Hepatic stellate cell (primary cell): ENCODE measurements around the gene SYCN.
"Not testable (repeated sequence)": the region's sequence is repeated elsewhere in the genome, so short reads cannot be mapped to it uniquely, and the experiment has no call there.

Source experiments
- DNase-seq: peaks from one replicate; pipeline ENCODE4 v3.0.0; 2011; ENCODE audit warnings: low spot score

The SYCN gene

GRCh38 chr19:39224910-39225309, 20.8 kb upstream of the SYCN start:
- no peak for DNase-seq

DNA sequence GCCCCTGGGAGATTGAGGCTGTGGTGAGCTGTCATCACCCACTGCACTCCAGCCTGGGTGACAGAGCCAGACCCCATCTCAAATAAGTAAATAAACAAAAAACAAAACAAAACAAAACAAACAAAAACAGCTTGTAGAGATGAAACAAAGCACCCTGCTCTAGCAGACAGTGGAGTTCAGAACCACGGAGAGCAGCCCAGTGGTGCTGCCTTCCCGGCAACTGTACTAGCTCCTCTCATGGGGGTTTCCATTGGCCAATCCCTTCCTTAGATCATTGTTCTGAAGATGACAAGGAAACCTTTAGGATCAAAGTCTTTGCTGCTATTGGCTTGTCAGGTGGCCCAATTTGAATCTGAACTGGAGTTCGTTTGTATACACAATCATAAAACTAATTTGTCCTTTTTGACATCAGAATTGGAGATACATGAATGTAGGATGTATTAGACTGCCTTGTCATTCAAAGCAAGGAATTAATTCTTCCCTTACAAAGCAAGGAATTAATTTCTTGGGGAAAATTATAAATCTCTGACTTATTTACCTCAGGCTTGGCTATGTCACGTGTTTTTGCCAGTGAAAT, 19.7 kb upstream of the SYCN start:
- no peak for DNase-seq

- DNase-seq = not testable (repeated sequence)
Observed at GRCh38 chr19:39219108-39219507, 15.0 kb upstream of the SYCN start.

GRCh38 chr19:39218230-39219007, 14.4 kb upstream of the SYCN start:
- DNase-seq = no peak

GRCh38 chr19:39217094-39217493, 13.0 kb upstream of the SYCN start:
- DNase-seq = no peak

DNA sequence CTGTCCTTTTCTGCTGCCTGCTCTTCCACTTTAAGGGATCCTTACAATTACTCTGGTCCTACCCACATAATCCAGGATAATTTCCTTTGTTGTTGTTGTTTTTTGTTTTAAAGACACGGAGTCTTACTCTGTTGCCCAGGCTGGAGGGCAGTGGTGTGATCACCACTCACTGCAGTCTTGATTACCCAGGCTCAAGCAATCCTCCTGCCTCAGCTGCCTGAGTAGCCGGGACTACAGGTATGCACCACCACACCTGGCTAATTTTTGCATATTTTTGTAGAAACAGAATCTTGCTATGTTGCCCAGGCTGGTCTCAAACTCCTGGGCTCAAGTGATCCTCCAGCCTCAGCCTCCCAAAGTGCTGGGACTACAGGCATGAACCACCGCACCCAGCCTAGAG, 11.3 kb upstream of the SYCN start:
- DNase-seq = not testable (repeated sequence)

DNA sequence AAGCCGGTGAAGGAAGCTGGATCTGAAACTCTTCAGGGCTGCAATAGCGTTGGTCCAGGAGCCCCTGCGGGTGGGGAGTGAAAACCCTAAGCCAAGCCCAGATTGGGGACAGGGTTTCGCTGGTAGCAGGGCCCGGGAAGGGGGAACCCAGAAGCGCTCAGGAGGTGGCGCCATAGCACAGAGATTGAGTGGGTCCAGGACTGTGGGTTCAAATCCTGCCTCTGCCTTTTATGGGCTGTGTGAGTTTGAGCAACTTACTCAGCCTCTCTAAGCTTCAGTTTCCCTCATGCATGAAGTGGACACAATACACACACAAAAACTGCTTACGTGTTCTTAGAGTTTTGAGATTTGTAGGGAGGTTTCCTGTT, 8.3 kb upstream of the SYCN start:
- DNase-seq = no peak

DNA sequence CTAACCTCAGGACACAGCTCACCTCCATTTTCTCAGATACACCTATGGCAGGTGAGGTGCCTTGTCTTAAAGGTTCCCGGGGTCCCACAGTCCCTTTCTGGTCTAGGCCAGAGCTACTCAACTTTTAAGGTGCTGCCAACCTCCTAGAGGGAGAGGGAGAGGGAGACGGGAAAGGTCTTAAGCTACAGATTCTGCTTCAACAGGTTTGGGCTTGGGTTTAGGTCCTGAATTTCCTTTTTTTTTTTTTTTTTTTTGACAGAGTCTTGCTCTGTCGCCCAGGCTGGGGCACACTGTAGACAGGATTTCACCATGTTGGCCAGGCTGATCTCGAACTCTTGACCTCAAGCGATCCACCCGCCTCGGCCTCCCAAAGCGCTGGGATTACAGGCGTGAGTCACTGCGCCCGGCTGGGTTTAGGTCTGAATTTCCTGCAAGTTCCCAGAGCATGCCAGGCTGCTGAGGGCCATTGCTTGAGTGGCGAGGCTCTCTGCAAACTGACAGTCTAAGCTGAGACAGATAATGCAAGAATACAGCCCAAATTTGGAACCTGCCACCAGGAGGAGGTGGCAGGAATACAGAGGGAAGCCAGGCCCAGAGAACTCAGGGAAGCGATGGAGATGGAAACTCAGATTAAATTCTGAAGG, 7.8 kb upstream of the SYCN start:
- no peak for DNase-seq

GRCh38 chr19:39209196-39209595, 5.1 kb upstream of the SYCN start:
- no peak for DNase-seq

GRCh38 chr19:39208175-39208795, 4.2 kb upstream of the SYCN start:
- no peak for DNase-seq

- no peak for DNase-seq
Observed at GRCh38 chr19:39207293-39207836, 3.3 kb upstream of the SYCN start.

DNA sequence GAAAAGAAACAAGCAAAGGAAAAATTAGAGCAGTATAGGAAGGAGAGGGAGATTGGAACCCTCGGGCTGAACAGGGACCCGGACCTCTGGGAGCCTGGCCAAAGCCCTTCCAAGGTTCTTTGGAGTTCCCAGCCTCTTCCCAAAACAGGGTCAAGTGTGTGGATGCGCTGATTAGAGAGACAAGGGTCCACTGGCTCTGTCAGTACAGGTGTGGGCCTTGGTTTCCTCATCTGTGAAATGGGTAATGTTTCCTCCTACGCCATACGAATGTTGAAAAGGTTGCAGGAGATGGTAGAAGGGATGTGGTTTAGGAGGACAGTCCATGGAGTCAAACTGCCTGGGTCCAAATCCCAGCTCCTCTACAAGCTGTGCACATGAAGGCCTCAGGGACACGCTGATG, 2.1 kb upstream of the SYCN start:
- no peak for DNase-seq

GRCh38 chr19:39205449-39205764, 1.3 kb upstream of the SYCN start:
- DNase-seq = no peak

DNA sequence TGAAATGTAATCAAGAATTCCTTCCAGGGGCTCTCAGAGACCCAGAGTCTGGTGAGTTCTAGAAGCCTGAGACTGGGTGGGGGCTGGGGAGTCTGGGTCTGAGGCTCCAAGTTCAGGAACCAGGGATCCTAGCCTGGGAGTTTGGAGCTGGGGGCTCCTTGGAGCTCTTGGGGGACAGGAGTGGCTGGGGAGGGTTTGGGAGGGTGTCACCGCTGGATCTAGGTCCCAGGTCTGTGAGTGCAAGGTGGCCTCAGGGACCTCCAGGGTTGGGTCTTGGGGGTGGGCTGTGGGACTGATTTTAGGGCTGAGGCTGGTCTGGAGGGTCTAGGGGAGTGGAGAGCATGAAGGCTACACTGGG, 1.1 kb downstream of the SYCN start:
- no peak for DNase-seq

GRCh38 chr19:39200803-39201115, 3.3 kb downstream of the SYCN start:
- DNase-seq = no peak

DNA sequence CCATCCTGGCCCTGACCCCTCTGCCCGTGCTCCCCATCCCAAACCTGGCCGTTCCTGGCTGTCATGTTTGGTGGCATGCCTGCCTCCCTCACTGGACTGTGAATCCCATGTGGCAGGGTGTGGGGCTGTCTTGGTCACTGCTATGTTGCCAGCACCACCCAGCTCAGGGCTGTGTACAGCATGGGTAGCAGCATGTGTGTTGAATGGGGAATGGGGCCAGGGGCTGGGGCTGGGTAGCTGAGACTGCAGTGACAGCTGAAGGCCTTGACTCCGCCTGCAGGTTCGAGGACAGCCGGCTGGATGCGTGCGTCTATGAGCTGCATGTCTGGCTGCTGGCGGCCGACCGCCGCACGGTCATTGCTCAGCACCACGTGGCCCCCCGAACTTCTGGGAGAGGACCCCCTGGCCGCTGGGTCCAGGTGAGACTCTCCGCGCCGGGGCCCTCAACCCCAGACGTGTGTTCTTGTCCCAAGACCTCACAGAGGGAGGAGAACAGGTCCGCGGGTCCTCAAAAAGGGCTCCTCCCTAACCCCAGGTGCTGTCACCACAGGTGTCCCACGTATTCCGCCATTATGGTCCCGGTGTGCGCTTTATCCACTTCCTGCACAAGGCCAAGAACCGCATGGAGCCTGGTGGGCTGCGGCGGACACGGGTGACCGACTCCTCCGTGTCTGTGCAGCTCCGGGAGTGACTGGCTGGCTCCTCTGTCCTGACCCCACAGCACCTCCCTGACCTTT, 3.8 kb downstream of the SYCN start:
- DNase-seq = no peak

DNA sequence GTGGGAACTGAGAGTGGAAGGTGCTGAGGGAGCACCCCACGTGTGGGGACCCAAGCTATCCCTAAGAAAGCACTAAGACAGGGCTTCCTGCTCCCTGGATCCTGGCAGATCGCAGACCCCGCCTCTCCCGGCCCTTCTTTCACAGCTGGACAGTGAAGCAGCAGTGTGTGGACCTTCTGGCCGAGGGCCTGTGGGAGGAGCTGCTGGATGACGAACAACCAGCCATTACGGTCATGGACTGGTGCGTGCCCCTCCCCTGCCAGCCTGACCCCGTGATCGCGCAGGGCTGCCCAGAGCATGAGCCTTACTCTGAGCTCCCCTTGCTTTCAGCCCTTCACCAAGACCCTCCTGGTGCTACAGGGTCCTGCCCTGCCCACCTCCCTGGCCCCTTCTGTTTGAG, 5.0 kb downstream of the SYCN start:
- peak; percentile 62 for DNase-seq

DNA sequence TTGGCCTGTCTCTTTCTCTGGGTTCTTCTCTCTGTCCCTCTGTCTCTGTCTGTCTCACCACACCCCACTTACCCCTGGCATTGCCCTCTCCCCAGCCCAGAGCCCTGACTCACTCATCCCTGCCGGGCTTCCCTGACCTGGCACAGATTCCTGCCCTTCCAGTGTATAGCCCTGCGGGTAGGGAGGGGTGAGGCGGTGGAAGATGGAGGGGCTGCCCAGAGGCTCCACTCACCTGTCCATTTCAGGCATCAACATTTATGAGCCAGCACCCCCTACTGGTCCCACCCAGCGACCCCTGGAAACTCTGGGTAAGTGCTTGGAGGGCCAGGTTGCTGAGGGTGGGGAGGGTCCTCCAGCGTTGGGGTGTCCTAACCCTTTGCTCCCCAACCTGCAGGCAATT, 6.3 kb downstream of the SYCN start:
- DNase-seq = no peak

DNA sequence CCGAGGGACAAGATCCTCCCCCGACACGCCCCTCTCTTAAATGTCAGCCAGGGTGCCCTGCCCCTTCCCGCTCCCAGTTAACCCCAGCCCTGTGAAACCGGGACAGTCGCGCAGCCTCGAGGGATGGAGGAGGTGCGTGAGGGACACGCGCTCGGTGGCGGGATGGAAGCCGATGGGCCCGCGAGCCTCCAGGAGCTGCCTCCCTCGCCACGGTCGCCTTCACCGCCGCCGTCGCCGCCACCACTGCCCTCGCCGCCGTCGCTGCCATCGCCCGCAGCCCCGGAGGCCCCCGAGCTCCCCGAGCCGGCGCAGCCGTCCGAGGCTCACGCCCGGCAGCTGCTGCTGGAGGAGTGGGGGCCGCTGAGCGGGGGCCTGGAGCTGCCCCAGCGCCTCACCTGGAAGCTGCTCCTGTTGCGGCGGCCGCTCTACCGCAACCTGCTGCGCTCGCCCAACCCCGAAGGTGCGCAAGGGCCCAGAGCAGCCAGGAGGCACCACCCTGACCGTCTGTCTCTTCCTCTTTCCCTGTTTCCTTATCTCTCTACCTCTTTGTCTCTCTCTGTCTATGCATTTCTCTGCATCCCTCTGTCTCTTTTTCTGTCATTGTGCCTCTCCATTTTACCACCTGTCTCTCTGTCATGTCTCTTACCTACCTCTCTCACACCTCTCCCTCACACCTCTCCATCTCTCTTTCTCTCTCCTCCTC, 7.1 kb downstream of the SYCN start, which contains the start of gene NCCRP1:
TSS of gene NCCRP1 (plus strand) at position 105 of the 703 bp plus-strand sequence. CDS start at position 124, 19 bp downstream.
- no peak for DNase-seq

DNA sequence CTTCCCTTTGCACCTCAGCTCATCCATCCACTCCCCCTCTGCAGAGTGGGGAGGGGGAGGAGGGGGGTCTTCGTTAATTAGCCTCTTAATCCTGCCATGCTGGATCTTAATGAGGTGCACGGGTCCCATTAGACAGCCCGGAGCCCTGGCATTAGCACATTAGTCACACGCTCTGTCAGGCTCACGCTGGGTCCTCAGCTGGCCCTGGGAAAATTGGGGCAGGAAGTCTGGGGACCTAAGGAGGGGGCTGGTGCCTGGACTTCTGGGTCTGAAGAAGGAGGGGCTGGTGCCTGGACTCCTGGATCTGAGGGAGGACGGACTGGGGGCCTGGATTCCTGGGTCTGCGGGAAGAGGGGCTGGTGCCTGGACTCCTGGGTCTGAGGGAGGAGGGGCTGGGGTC, 7.7 kb downstream of the SYCN start:
- no peak for DNase-seq

DNA sequence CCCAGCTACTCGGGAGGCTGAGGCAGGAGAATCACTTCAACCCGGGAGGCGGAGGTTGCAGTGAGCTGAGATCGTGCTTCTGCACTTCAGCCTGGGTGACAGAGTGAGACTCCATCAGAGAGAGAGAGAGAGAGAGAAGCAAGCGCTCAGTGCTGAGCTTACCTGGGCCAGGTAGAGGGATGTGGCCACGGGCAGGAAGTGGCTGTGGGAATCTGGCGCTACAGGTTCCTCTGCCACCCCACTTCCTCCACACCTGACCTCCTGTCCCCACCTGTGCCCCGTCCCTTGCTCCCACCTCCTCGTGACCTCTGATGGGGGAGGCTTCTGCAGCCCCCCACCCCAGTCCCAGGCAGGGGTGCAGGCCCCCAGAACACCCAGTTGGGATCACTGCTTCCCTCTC, 8.3 kb downstream of the SYCN start:
- no peak for DNase-seq
